Neural progenitor cell (in vitro differentiated cells): ENCODE data around the gene SLC15A1. TPM values are rescaled to one million over a fixed set of nuclear protein-coding genes. Genes with fewer than 3 reads are reported as not detected.

ENCODE experiments used
- DNase-seq: peaks from one replicate; pipeline ENCODE4 v3.0.0-alpha.2; 2016; ENCODE audit warnings: low spot score
- H2AFZ ChIP-seq: fragments of 200-600 bp; sonication (generic); replicated peaks from 2 replicates; pipeline ENCODE4 v1.6.1; 2016; ENCODE audit warnings: antibody characterized with exemption
- H3F3A ChIP-seq: fragments of 200-600 bp; sonication (generic); 2 replicates; pipeline ENCODE4 v1.6.1; 2016; ENCODE audit warnings: antibody characterized with exemption, low read depth
- H3K27ac ChIP-seq: fragments of 200-600 bp; sonication (generic); 2 replicates; pipeline ENCODE4 v1.5.1; 2016; ENCODE audit warnings: mild to moderate bottlenecking
- H3K27me3 ChIP-seq: fragments of 200-600 bp; sonication (generic); 2 replicates; pipeline ENCODE4 v1.6.1; 2016; ENCODE audit warnings: mild to moderate bottlenecking, moderate library complexity
- H3K36me3 ChIP-seq: fragments of 200-600 bp; sonication (generic); 2 replicates; pipeline ENCODE4 v1.5.1; 2016
- H3K4me1 ChIP-seq: fragments of 200-600 bp; sonication (generic); 2 replicates; pipeline ENCODE4 v1.6.1; 2016; ENCODE audit warnings: mixed run types
- H3K4me2 ChIP-seq: fragments of 200-600 bp; sonication (generic); 2 replicates; pipeline ENCODE4 v1.6.1; 2016
- H3K4me3 ChIP-seq: fragments of 200-600 bp; sonication (generic); 2 replicates; pipeline ENCODE4 v1.5.1; 2016
- H3K79me2 ChIP-seq: fragments of 200-600 bp; sonication (generic); 2 replicates; pipeline ENCODE4 v1.6.1; 2016; ENCODE audit warnings: low read depth
- H3K9ac ChIP-seq: fragments of 200-600 bp; sonication (generic); 2 replicates; pipeline ENCODE4 v1.6.1; 2016
- H3K9me3 ChIP-seq: fragments of 200-600 bp; sonication (generic); 2 replicates; pipeline ENCODE4 v1.5.1; 2016; ENCODE audit warnings: low read depth
- H4K20me1 ChIP-seq: fragments of 200-600 bp; sonication (generic); 2 replicates; pipeline ENCODE4 v1.6.1; 2016; ENCODE audit warnings: low read depth
- H3K27ac Mint-ChIP-seq: 3 replicates; pipeline ENCODE4 v1.8.0; 2021; ENCODE audit warnings: mixed read lengths
- H3K27me3 Mint-ChIP-seq: 2 replicates; pipeline ENCODE4 v1.8.0; 2022; ENCODE audit warnings: low read depth, mild to moderate bottlenecking, inconsistent platforms, moderate library complexity, mixed read lengths; ENCODE audit not compliant: insufficient read depth
- H3K36me3 Mint-ChIP-seq: 3 replicates; pipeline ENCODE4 v1.8.0; 2021; ENCODE audit warnings: mixed read lengths
- H3K4me1 Mint-ChIP-seq: 3 replicates; pipeline ENCODE4 v1.8.0; 2021; ENCODE audit warnings: mixed read lengths
- H3K4me3 Mint-ChIP-seq: 3 replicates; pipeline ENCODE4 v1.8.0; 2021; ENCODE audit warnings: mild to moderate bottlenecking, moderate library complexity, mixed read lengths
- H3K9me3 Mint-ChIP-seq: 3 replicates; pipeline ENCODE4 v1.8.0; 2020; ENCODE audit warnings: mixed read lengths
- EZH2 ChIP-seq: fragments of 200-600 bp; sonication (generic); IDR thresholded peaks from 2 replicates; pipeline ENCODE4 v1.6.1; 2017; ENCODE audit warnings: antibody characterized with exemption, mild to moderate bottlenecking, moderate library complexity
- EZH2phosphoT487 ChIP-seq: fragments of 200-600 bp; sonication (generic); IDR thresholded peaks from 2 replicates; pipeline ENCODE4 v1.6.1; 2017; ENCODE audit warnings: antibody characterized with exemption
- total RNA-seq: library from RNA; depleted of rRNA; stranded (reverse); fragments of >200 nt; gene quantifications from 2 replicates; pipeline ENCODE4 v1.2.3, GENCODE V29; 2015; ENCODE audit warnings: low replicate concordance
- TF ChIP-seq, protein P1 (sequence below): fragments of 200-600 bp; sonication (generic); IDR thresholded peaks from 2 replicates; pipeline ENCODE4 v1.5.1; 2017; ENCODE audit warnings: antibody characterized with exemption, mild to moderate bottlenecking

The SLC15A1 gene
- total RNA-seq, 1 donor from 2014 or later = not detected

DNA sequence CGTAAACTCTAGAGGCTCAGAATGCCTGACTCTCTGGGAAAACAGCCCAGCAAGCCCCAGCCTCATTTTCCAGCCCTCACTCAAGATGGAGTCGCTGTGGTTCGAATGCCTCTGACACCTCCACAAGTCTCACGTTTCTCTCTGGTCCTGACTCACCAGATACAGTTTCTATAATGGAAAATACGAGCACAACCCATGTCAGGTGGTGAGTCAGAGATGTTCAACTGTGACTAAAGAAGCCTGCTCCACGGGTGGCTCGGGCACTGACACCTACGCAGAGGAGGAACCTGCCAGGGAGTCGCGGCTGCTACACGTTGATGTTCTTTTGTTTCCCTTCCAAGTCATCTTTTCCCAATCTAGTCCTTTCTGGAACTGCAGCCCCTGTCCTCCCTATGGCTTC, 88.4 kb downstream of the SLC15A1 start:
- no peak overlapping the region for H3K4me3 Mint-ChIP-seq
- Histone ChIP-seq H3K27me3 (no peaks in the 10 kb centered on the region), H3K9me3 (no peaks in the 10 kb centered on the region), H4K20me1 (no peaks in the 10 kb centered on the region), H3K4me1 (peaks cover 17% of the 10 kb centered on the region), H3K9ac (no peak overlapping the region), H3K79me2 (no peaks in the 10 kb centered on the region), H3K4me2 (no peak overlapping the region), H3K27ac (no peak overlapping the region), H3K4me3 (no peak overlapping the region), H2AFZ (no peak overlapping the region), H3K36me3 (no peaks in the 10 kb centered on the region), H3F3A (peaks cover 16% of the 10 kb centered on the region)
- peaks cover 13% of the 10 kb centered on the region for H3K9me3 Mint-ChIP-seq
- no peak overlapping the region for H3K27ac Mint-ChIP-seq
- no peaks in the 10 kb centered on the region for H3K36me3 Mint-ChIP-seq
- TF ChIP-seq EZH2phosphoT487 (no peak), EZH2 (no peak)
- TF ChIP-seq, protein P1, sequence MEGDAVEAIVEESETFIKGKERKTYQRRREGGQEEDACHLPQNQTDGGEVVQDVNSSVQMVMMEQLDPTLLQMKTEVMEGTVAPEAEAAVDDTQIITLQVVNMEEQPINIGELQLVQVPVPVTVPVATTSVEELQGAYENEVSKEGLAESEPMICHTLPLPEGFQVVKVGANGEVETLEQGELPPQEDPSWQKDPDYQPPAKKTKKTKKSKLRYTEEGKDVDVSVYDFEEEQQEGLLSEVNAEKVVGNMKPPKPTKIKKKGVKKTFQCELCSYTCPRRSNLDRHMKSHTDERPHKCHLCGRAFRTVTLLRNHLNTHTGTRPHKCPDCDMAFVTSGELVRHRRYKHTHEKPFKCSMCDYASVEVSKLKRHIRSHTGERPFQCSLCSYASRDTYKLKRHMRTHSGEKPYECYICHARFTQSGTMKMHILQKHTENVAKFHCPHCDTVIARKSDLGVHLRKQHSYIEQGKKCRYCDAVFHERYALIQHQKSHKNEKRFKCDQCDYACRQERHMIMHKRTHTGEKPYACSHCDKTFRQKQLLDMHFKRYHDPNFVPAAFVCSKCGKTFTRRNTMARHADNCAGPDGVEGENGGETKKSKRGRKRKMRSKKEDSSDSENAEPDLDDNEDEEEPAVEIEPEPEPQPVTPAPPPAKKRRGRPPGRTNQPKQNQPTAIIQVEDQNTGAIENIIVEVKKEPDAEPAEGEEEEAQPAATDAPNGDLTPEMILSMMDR = no peak
- DNase-seq = no peak
- peaks cover 3% of the 10 kb centered on the region for H3K4me1 Mint-ChIP-seq
- H3K27me3 Mint-ChIP-seq = peaks cover 2% of the 10 kb centered on the region

DNA sequence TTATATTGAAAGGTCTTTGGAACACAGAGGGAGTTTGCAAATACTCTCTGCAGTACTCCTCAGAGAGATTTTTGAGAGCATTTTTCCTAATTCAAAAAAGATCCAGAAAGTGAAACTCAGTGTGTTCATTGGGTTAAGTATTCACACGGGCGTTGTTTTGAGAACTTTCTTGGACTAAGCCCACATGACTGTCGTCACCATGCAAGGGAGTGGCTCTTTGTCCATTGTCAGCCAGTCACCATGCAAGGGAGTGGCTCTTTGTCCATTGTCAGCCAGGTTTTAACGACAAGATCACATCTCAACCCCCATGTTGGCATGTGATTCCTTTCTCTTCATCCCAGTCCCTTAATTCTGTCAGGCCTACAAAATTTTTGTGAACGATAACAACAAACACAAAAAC, 94.3 kb downstream of the SLC15A1 start:
- DNase-seq = no peak
- H3K4me3 Mint-ChIP-seq = no peak overlapping the region
- Histone ChIP-seq H3K27ac (no peak overlapping the region), H3K79me2 (no peaks in the 10 kb centered on the region), H3K4me3 (no peak overlapping the region), H3K9ac (no peak overlapping the region), H4K20me1 (no peaks in the 10 kb centered on the region), H3K36me3 (no peaks in the 10 kb centered on the region), H3K4me2 (no peak overlapping the region), H3K27me3 (no peaks in the 10 kb centered on the region), H3K4me1 (no peaks in the 10 kb centered on the region), H3F3A (no peaks in the 10 kb centered on the region), H3K9me3 (no peaks in the 10 kb centered on the region), H2AFZ (no peak overlapping the region)
- TF ChIP-seq EZH2 = no peak
- TF ChIP-seq, protein P1 = no peak
- no peak for TF ChIP-seq EZH2phosphoT487
- H3K4me1 Mint-ChIP-seq = peaks cover 2% of the 10 kb centered on the region
- H3K9me3 Mint-ChIP-seq = peaks cover 26% of the 10 kb centered on the region
- peaks cover 7% of the 10 kb centered on the region for H3K36me3 Mint-ChIP-seq
- H3K27me3 Mint-ChIP-seq = peaks cover 9% of the 10 kb centered on the region
- H3K27ac Mint-ChIP-seq = no peak overlapping the region

GRCh38 chr13:98657506-98658085, 94.9 kb downstream of the SLC15A1 start:
- H3K9ac ChIP-seq = no peak overlapping the region

More at GRCh38 chr13:98657506-98658085, 94.9 kb downstream of the SLC15A1 start:
- H3K4me1 Mint-ChIP-seq = peaks cover 2% of the 10 kb centered on the region
- no peak overlapping the region for H3K4me2 ChIP-seq
- peaks cover 26% of the 10 kb centered on the region for H3K9me3 Mint-ChIP-seq
- H3K4me3 ChIP-seq = no peak overlapping the region
- no peaks in the 10 kb centered on the region for H3K4me1 ChIP-seq
- H2AFZ ChIP-seq = no peak overlapping the region
- no peaks in the 10 kb centered on the region for H3K79me2 ChIP-seq
- no peaks in the 10 kb centered on the region for H4K20me1 ChIP-seq
- DNase-seq = no peak
- H3K36me3 ChIP-seq = no peaks in the 10 kb centered on the region
- peaks cover 12% of the 10 kb centered on the region for H3K27me3 Mint-ChIP-seq
- no peak overlapping the region for H3K4me3 Mint-ChIP-seq
- no peak overlapping the region for H3K27ac ChIP-seq
- H3K27me3 ChIP-seq = no peaks in the 10 kb centered on the region
- H3K27ac Mint-ChIP-seq = no peak overlapping the region
- peaks cover 7% of the 10 kb centered on the region for H3K36me3 Mint-ChIP-seq
- no peaks in the 10 kb centered on the region for H3K9me3 ChIP-seq
- no peak for TF ChIP-seq EZH2phosphoT487
- TF ChIP-seq, protein P1 = no peak
- no peak for TF ChIP-seq EZH2
- no peaks in the 10 kb centered on the region for H3F3A ChIP-seq
